ENCODE data around the gene CREB3L4.

The CREB3L4 gene

DNA sequence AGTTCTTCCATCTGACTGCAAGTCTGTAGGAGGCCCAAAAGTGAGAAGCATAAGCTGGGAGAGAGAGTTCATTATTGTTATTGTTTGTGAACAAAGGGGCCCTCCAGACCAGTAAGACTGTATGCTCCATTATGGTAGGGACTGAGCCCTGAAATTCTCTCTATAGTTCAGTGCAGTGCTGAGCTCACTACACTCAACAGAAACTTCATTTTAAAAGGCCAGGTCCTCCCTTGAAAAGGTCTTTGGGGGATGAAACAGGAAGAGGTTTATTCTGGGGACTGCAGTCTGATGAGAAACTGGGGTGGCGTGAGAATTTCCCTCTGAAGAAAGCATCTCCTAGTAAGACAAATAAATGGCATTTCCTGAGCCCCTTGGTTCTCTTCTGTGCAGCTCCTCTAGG, 39.5 kb upstream of the CREB3L4 start:
- TF ChIP-seq YY1 (IDR thresholded peaks at IDR 0.05; ENCODE audit: low read depth) = no peak
- TF ChIP-seq FOXM1 (IDR thresholded peaks at IDR 0.05; ENCODE audit: borderline replicate concordance, low read depth) = no peak
- no peak for TF ChIP-seq USF1 (IDR thresholded peaks at IDR 0.05)
- no peak for TF ChIP-seq EP300 (IDR thresholded peaks at IDR 0.05; ENCODE audit: borderline replicate concordance)
- TF ChIP-seq ZBTB7A (IDR thresholded peaks at IDR 0.05; ENCODE audit: low read depth) = no peak
- TF ChIP-seq TCF12 (IDR thresholded peaks at IDR 0.05; ENCODE audit: low read depth) = no peak
- no peak for TF ChIP-seq NFIC (IDR thresholded peaks at IDR 0.05)
- no peak for TF ChIP-seq EGR1 (IDR thresholded peaks at IDR 0.05)
- TF ChIP-seq TAF1 (IDR thresholded peaks at IDR 0.05; ENCODE audit: low read depth) = no peak
- TF ChIP-seq CREB1 (IDR thresholded peaks at IDR 0.05; ENCODE audit: low read depth) = no peak
- no peak for TF ChIP-seq TEAD4 (IDR thresholded peaks at IDR 0.05)
- no peak for TF ChIP-seq REST (IDR thresholded peaks at IDR 0.05; ENCODE audit: low read depth)
- no peak for TF ChIP-seq CEBPB (IDR thresholded peaks at IDR 0.05)
- TF ChIP-seq MAX (IDR thresholded peaks at IDR 0.05) = no peak
- no peak for TF ChIP-seq RAD21 (IDR thresholded peaks at IDR 0.05; ENCODE audit: low read depth)

GRCh38 chr1:153928791-153929341, 38.8 kb upstream of the CREB3L4 start:
- TF ChIP-seq TAF1 (IDR thresholded peaks at IDR 0.05; ENCODE audit: low read depth) (no peak), CREB1 (IDR thresholded peaks at IDR 0.05; ENCODE audit: low read depth) (no peak), YY1 (IDR thresholded peaks at IDR 0.05; ENCODE audit: low read depth) (no peak), TCF12 (IDR thresholded peaks at IDR 0.05; ENCODE audit: low read depth) (no peak), REST (IDR thresholded peaks at IDR 0.05; ENCODE audit: low read depth) (no peak), USF1 (IDR thresholded peaks at IDR 0.05) (no peak), NFIC (IDR thresholded peaks at IDR 0.05) (no peak), EP300 (IDR thresholded peaks at IDR 0.05; ENCODE audit: borderline replicate concordance) (no peak), TEAD4 (IDR thresholded peaks at IDR 0.05) (no peak), ZBTB7A (IDR thresholded peaks at IDR 0.05; ENCODE audit: low read depth) (no peak), FOXM1 (IDR thresholded peaks at IDR 0.05; ENCODE audit: borderline replicate concordance, low read depth) (no peak), CEBPB (IDR thresholded peaks at IDR 0.05) (no peak), RAD21 (IDR thresholded peaks at IDR 0.05; ENCODE audit: low read depth) (no peak), MAX (IDR thresholded peaks at IDR 0.05) (no peak), EGR1 (IDR thresholded peaks at IDR 0.05) (no peak)

DNA sequence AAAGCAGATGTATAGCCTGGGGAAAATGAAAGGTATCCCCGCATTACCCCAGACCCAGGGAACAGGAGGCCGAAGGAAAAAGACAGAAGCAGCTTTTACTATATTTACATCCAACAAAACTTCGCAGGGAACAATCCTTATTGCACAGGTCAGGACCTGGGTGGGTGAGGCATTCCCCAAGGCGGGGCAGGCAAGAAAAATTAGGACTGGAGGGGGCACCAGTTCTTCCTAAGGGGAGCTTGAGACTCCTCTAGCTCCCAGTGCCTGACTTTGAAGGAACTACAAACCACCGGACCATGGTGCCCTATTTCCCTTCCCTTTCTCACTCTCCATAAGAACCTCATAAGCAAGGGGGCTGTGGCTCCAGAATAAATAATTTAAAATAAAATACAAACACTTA, 38.3 kb upstream of the CREB3L4 start:
- TF ChIP-seq NFIC (IDR thresholded peaks at IDR 0.05) = no peak
- TF ChIP-seq REST (IDR thresholded peaks at IDR 0.05; ENCODE audit: low read depth) = no peak
- no peak for TF ChIP-seq MAX (IDR thresholded peaks at IDR 0.05)
- no peak for TF ChIP-seq TEAD4 (IDR thresholded peaks at IDR 0.05)
- TF ChIP-seq EGR1 (IDR thresholded peaks at IDR 0.05) = no peak
- no peak for TF ChIP-seq YY1 (IDR thresholded peaks at IDR 0.05; ENCODE audit: low read depth)
- no peak for TF ChIP-seq EP300 (IDR thresholded peaks at IDR 0.05; ENCODE audit: borderline replicate concordance)
- no peak for TF ChIP-seq ZBTB7A (IDR thresholded peaks at IDR 0.05; ENCODE audit: low read depth)
- TF ChIP-seq TCF12 (IDR thresholded peaks at IDR 0.05; ENCODE audit: low read depth) = no peak
- no peak for TF ChIP-seq CEBPB (IDR thresholded peaks at IDR 0.05)
- no peak for TF ChIP-seq CREB1 (IDR thresholded peaks at IDR 0.05; ENCODE audit: low read depth)
- no peak for TF ChIP-seq RAD21 (IDR thresholded peaks at IDR 0.05; ENCODE audit: low read depth)
- TF ChIP-seq USF1 (IDR thresholded peaks at IDR 0.05) = no peak

All from Ishikawa (cell line).